ENCODE results near the gene XPNPEP1. TPM values are rescaled to one million over a fixed set of nuclear protein-coding genes. Genes with fewer than 3 reads are reported as not detected.

XPNPEP1 gene
- total and polyA plus RNA-seq, 8 donors, result 21.7 to 180 (median 63.8) TPM

DNA sequence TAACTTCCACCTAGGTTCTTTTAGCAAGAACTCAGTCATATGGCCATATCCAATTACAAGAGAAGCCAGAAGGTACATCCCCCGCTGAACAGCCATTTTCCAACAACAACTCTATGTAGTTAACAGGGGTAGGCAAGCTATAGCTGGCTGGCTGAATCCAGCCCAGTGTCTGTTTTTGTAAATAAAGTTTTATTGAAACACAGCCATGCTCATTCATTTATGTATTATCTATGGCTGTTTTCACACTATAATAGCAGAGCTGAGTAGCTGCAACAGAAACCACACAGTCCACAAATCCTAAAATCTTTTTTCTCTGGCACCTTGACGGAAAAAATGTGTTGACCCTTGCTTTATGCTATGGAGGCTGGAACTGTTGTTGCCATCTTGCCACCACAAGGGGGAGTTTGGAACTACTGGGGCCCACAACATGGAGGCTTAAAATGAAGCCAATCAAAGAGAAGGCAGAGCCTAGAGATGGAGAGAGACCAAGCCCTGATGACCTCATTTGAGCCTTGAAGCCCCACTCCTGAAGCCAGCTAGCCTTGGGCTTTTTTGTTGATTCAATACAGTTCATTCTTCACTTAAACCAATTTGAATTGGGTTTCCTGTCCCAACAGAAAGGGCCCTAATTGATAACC lies 33.3 kb upstream of the XPNPEP1 start:
- DNase-seq, result peak; percentile 27 to 50

DNA sequence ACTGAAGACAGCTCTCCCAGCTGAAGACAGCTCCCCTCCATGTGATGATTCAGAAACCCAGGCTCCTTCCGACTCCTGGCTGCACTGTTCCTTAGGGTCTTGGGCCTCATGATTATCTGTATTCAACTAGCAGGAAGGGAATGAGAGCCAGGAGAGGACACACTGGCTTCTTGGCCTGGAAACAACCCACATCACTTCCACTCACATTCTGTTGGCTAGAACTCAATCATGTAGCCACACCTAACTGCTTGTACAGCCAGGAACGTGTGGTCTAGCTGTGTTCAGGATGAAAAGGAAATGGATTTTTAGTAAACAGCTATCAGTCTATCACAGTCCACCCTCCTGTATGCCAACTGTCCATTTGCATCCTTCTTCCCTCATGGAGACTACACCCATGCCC lies 30.5 kb upstream of the XPNPEP1 start:
- WGBS, 5 donors, result 25 to 44% (median 29%) methylated on average over 2 of the region's 2 CpGs
- H3K4me3 ChIP-seq, result no peak overlapping the region
- peaks cover 0 to 7% (median 5%) of the 10 kb centered on the region in 4 donors for H3K4me1 ChIP-seq
- no peak overlapping the region for H3K27ac ChIP-seq
- no peaks in the 10 kb centered on the region for H3K36me3 ChIP-seq
- DNase-seq, result no peak
- intact Hi-C loops (cut with DNase I; ENCODE audit: low total_unique reads), result no loop called here
- no peaks in the 10 kb centered on the region for H3K27me3 ChIP-seq
- H3K9me3 ChIP-seq, result no peaks in the 10 kb centered on the region
- TF ChIP-seq POLR2A (IDR thresholded peaks at IDR 0.05) (no peak), CTCF (IDR thresholded peaks at IDR 0.05) (no peak), EP300 (IDR thresholded peaks at IDR 0.05) (no peak), POLR2AphosphoS5 (IDR thresholded peaks at IDR 0.05) (no peak)

More for the DNA sequence above, 33.3 kb upstream of the XPNPEP1 start:
- 86 to 97% (median 93%) methylated on average over 2 of the region's 2 CpGs for WGBS, 5 donors
- Histone ChIP-seq H3K9me3 (no peaks in the 10 kb centered on the region), H3K4me3 (no peak overlapping the region), H3K4me1 (peaks cover 2 to 12% (median 6%) of the 10 kb centered on the region in 4 donors), H3K27ac (peak overlapping the region in 1 of 5 donors; percentile 21), H3K36me3 (no peaks in the 10 kb centered on the region), H3K27me3 (no peaks in the 10 kb centered on the region)
- no peak for TF ChIP-seq POLR2A (IDR thresholded peaks at IDR 0.05)
- TF ChIP-seq CTCF (IDR thresholded peaks at IDR 0.05), result peak in 5 of 7 experiments; percentile 15 to 55 (median 38)
- intact Hi-C loops (cut with DNase I; ENCODE audit: low total_unique reads), result no loop called here

GRCh38 chr10:109952526-109952925 lies 29.2 kb upstream of the XPNPEP1 start:
- intact Hi-C loops (cut with DNase I; ENCODE audit: low total_unique reads), result no loop called here

DNA sequence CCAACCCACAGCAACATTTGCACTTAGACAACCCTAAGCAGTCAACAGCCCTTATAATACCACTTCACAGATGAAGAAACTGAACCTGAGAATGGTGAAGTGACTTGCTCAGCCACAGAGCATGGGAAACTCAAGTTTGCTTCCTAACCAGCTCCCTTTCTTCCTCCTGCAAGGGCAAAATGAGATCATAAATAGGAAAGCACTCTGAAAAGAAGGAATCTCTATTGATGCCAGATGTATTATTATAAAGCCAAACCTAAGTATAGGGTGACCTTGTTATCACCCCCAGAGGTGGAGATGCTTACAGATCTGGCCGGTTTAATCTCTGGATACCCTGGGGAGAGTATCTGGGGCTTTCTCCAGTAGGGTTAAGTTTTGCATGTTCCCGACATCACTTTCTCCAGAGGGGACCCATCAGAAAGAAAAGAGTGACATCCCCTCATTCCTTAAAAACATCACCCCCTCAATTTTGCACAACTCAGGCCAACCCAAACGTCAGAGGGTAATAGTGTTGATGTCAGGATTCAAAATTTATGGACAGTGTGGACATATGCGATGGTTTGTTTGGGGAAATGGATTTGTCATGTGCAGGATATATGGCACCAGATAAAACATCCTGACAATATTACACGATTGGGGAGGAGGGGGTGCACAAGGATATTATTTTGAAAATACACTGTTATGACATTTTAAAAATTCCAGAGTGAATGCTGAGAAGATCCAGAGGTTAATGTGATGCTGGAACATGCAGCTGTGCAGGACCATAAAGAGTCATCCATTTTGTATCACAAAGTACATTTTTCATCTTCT lies 24.0 kb upstream of the XPNPEP1 start:
- WGBS, 5 donors, result 56 to 78% (median 73%) methylated on average over 5 of the region's 5 CpGs
- Histone ChIP-seq H3K4me1 (no peaks in the 10 kb centered on the region), H3K27me3 (no peaks in the 10 kb centered on the region), H3K27ac (no peak overlapping the region), H3K9me3 (no peaks in the 10 kb centered on the region), H3K36me3 (no peaks in the 10 kb centered on the region), H3K4me3 (no peak overlapping the region)
- intact Hi-C loops (cut with DNase I; ENCODE audit: low total_unique reads), result no loop called here
- peak in 1 of 2 donors; percentile 52 for DNase-seq
- TF ChIP-seq EP300 (IDR thresholded peaks at IDR 0.05) (no peak), POLR2AphosphoS5 (IDR thresholded peaks at IDR 0.05) (no peak), CTCF (IDR thresholded peaks at IDR 0.05) (no peak)

More at GRCh38 chr10:109952526-109952925, 29.2 kb upstream of the XPNPEP1 start:
- no peak overlapping the region for H3K4me3 ChIP-seq
- peaks cover 0 to 7% (median 3%) of the 10 kb centered on the region in 4 donors for H3K4me1 ChIP-seq
- no peaks in the 10 kb centered on the region for H3K27me3 ChIP-seq
- DNase-seq, result no peak
- H3K9me3 ChIP-seq, result no peaks in the 10 kb centered on the region
- H3K27ac ChIP-seq, result no peak overlapping the region
- H3K36me3 ChIP-seq, result no peaks in the 10 kb centered on the region
- TF ChIP-seq EP300 (IDR thresholded peaks at IDR 0.05) (no peak), CTCF (IDR thresholded peaks at IDR 0.05) (no peak), POLR2A (IDR thresholded peaks at IDR 0.05) (no peak), POLR2AphosphoS5 (IDR thresholded peaks at IDR 0.05) (no peak)
